ENCODE data around the gene COMMD9.
A peak's percentile ranks its signal among the peaks of the same experiment; 100 is the strongest.
"Not testable (repeated sequence)": the region's sequence is repeated elsewhere in the genome, so short reads cannot be mapped to it uniquely, and the experiment has no call there.

The COMMD9 gene

GRCh38 chr11:36289226-36289852 lies at the start of gene COMMD9:
Gene COMMD9, minus strand, starts transcription at chr11:36289424. Its CDS starts 12 bp downstream, at chr11:36289412.
- DNase-seq (ENCODE audit: low read depth, low spot score) = peak; percentile 96

GRCh38 chr11:36333897-36334296 lies 44.7 kb upstream of the COMMD9 start:
- no peak for DNase-seq (ENCODE audit: low read depth, low spot score)

GRCh38 chr11:36333468-36333867 lies 44.2 kb upstream of the COMMD9 start:
- DNase-seq (ENCODE audit: low read depth, low spot score) = no peak

DNA sequence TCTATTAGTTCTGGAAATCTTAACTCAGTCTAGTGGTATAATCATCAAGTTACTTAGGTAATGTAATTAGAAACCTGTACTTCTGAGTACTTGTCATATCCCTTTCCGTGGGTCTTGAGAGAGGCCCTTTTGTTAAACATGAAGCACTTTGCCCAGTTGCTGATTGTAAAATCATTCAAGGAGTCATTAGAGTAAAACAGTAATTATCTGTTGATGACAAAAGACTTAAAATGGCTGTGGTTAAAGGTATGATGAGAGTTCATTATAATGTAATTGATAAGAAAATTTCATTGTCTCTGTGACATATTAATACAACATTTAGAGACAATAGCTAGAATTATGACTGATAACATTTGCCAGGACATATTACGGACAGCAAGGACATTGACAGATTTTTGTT lies 41.2 kb upstream of the COMMD9 start:
- DNase-seq (ENCODE audit: low read depth, low spot score) = no peak

DNA sequence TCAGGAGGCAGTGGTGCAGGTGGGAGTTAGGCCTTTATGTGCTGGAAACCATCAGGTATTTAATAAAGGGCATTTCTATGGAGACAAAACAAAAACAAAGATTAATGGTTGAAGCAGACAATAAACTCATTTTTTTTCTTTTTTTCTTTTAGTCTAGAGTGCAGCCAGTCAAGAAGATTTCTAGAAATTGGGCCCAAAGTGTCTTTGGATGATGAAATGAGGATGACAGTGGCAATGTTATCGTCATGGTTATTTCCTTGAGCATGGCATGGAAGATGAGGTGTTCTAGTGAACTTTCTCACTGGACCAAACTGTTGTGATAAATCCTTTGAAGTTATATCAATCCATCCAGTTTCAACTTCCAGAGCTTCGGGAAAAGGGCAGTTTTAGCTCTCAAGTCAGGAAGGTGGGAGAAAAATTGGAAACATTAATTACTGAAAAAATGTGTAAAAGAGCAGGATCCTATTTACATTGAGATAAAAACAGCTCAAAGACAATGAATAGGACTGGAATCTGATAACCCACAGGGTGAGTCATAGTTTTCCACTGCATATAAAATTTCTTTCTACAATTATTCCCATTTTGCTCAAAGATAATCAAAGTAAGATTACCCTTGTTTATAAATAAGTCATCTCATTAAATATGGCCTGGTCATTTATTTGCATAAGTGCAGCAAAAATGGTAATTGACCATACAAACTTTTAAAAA lies 39.9 kb upstream of the COMMD9 start:
- DNase-seq (ENCODE audit: low read depth, low spot score) = peak; percentile 28

- DNase-seq (ENCODE audit: low read depth, low spot score) = no peak
These were observed 37.5 kb upstream of the COMMD9 start for GRCh38 chr11:36326524-36327419.

- DNase-seq (ENCODE audit: low read depth, low spot score) = not testable (repeated sequence)
These were observed 36.2 kb upstream of the COMMD9 start for GRCh38 chr11:36325403-36325802.

- not testable (repeated sequence) for DNase-seq (ENCODE audit: low read depth, low spot score)
These were observed 35.7 kb upstream of the COMMD9 start for GRCh38 chr11:36324956-36325355.

- DNase-seq (ENCODE audit: low read depth, low spot score) = no peak
These were observed 28.8 kb upstream of the COMMD9 start for GRCh38 chr11:36317992-36318391.

DNA sequence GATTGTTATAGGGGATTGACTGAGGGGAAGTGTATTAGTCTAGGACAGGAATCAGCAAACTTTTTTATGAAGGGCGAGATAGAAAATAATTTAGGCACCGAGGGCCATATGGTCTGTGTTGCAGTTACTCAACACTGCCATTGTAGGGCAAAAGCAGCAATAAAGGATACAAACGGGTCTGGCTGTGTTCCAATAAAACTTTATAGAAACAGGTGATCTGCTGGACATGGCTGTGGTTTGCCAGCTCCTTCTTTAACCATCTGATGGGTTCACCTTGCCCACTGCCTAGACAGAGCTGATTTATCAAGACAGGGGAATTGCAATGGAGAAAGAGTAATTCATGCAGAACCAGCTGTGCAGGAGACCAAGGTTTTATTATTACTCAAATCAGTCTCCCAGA lies 26.8 kb upstream of the COMMD9 start:
- no peak for DNase-seq (ENCODE audit: low read depth, low spot score)

- DNase-seq (ENCODE audit: low read depth, low spot score) = no peak
These were observed 25.2 kb upstream of the COMMD9 start for GRCh38 chr11:36314434-36314767.

GRCh38 chr11:36313750-36314433 lies 24.7 kb upstream of the COMMD9 start:
- DNase-seq (ENCODE audit: low read depth, low spot score) = no peak

GRCh38 chr11:36312611-36313472 lies 23.6 kb upstream of the COMMD9 start:
- DNase-seq (ENCODE audit: low read depth, low spot score) = peak; percentile 42

- peak; percentile 35 for DNase-seq (ENCODE audit: low read depth, low spot score)
These were observed 22.8 kb upstream of the COMMD9 start for GRCh38 chr11:36311926-36312595.

- DNase-seq (ENCODE audit: low read depth, low spot score) = no peak
These were observed 20.6 kb upstream of the COMMD9 start for GRCh38 chr11:36309779-36310178.

GRCh38 chr11:36308577-36308976 lies 19.4 kb upstream of the COMMD9 start:
- peak; percentile 23 for DNase-seq (ENCODE audit: low read depth, low spot score)

DNA sequence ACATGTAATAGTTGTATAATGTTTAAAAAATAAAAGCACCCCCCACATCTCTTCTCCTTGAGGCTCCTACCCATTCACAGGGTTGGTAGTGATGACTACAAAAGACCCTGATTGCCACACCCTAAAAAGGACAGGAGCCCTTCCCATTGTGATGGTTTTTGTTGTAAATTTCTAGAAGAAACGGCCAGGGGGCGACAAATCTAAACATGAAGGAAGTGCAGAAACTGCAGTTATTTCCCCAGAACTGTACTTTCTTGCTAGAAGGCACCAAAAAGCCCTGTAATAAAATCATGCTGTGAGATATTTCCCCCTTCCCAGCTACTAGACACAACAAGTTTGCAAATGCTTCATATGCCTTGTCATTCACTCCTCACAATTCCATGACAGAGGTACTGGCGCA lies 17.7 kb upstream of the COMMD9 start:
- DNase-seq (ENCODE audit: low read depth, low spot score) = peak; percentile 77

DNA sequence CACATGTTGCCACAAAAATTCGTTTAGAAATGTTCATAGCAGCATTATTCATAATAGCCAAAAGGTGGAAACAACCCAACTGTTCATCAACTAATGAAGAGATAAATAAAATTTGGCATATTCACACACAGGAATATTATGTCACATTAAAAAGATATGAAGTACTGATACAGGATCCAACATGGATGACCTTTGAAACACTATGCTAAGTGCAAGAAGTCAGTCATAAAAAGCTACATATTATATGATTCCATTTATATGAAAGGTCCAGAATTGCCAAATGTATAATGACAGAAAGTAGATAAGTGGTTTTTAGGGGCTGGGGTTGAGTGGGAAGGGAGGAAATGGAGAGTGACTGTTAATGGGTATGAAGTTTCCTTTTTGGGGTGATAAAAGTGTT lies 15.8 kb upstream of the COMMD9 start:
- DNase-seq (ENCODE audit: low read depth, low spot score) = no peak

DNA sequence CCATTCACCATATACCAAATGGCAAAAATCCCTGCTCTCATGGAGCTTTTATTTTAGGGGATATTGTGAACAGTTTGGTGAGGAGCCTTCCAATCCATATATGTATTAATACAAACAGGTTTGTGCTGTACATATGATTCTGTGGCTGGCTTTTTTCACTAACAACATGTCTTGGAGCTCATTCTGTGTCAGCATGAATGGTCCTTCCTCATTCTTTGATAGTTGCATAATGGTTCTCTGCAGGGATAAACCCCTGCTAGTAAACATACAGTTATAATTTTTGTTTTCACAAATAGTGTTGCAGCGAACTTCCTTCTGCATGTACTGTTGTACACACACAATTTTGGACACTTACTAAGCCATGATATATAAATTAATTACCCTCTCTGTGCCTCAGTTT lies 15.1 kb upstream of the COMMD9 start:
- no peak for DNase-seq (ENCODE audit: low read depth, low spot score)

- peak; percentile 80 for DNase-seq (ENCODE audit: low read depth, low spot score)
These were observed 11.4 kb upstream of the COMMD9 start for GRCh38 chr11:36300650-36301049.

Measured in astrocyte of the hippocampus (primary cell).